ENCODE results near the gene SPATA31E1. TPM values are rescaled to one million over a fixed set of nuclear protein-coding genes. Genes with fewer than 3 reads are reported as not detected.
"Not testable (repeated sequence)": the region's sequence is repeated elsewhere in the genome, so short reads cannot be mapped to it uniquely, and the experiment has no call there.

SPATA31E1 gene
- total RNA-seq, 1 donor from 2014 or later, result not detected

DNA sequence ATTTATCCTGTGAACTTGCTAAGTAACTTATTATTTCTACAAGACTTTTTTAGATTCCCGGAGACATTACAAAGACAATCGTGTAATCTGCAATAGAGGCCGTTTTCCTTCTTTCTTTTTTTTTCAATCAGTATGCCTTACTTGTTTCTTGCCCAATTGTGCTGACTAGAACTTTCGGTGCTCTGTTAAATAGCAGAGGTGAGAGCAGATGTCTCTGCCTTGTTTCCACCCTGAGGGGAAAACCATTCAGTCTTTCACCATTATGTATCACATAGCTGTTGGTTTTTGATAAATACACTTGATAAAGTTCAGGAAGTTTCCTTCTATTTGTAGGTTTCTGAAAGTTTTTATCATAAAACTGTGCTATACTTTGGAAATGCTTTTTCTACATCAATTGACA, 10.3 kb downstream of the SPATA31E1 start:
- Histone ChIP-seq H3K27ac (no peak overlapping the region), H3K9me3 (no peaks in the 10 kb centered on the region), H3K4me1 (no peaks in the 10 kb centered on the region), H3K4me3 (no peak overlapping the region), H3K36me3 (no peaks in the 10 kb centered on the region), H3K27me3 (no peaks in the 10 kb centered on the region)
- no peak for TF ChIP-seq POLR2A (IDR thresholded peaks at IDR 0.05)
- DNase-seq (ENCODE audit: extremely low spot score in 2 of 2), result no peak
- intact Hi-C loops (cut with DNase I), result no loop called here

DNA sequence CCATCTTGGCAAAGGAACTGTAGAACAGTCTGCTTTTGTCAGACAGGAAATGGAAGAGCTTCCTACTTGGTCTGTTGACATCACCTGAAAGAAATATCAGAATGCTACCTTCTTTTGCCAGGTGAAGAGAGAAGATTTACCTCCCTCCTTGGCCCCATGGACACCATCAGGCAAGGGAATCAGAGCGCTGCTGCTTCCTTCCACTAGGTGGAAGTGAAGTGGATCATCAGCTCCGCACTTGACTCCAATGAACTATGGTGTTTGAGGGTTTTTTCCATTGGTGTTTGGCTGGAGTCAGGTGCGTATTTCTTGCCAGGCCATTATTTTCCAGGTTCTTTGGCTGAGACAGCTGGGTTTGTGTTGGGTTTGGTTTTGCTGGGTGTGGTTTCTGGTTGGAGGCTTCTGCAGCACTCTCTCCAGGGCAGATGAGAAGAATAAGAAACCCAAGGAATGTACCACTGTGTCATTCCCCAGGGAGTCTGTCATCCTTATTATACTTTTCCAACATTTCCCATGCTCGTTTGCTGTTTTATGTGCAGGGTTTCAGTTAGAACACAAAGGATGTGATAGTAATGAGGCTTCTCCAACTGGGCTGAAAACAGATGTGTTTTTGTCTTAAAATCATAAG, 12.4 kb downstream of the SPATA31E1 start:
- Histone ChIP-seq H3K36me3 (no peaks in the 10 kb centered on the region), H3K27ac (no peak overlapping the region), H3K9me3 (no peaks in the 10 kb centered on the region), H3K27me3 (no peaks in the 10 kb centered on the region), H3K4me3 (no peak overlapping the region), H3K4me1 (no peaks in the 10 kb centered on the region)
- DNase-seq (ENCODE audit: extremely low spot score in 2 of 2), result peak in 1 of 2 donors; percentile 79
- no peak for TF ChIP-seq POLR2A (IDR thresholded peaks at IDR 0.05)
- TF ChIP-seq POLR2AphosphoS5 (IDR thresholded peaks at IDR 0.05; ENCODE audit: insufficient read depth in 1 of 2, low read depth in 1 of 2), result no peak
- TF ChIP-seq, protein P1, sequence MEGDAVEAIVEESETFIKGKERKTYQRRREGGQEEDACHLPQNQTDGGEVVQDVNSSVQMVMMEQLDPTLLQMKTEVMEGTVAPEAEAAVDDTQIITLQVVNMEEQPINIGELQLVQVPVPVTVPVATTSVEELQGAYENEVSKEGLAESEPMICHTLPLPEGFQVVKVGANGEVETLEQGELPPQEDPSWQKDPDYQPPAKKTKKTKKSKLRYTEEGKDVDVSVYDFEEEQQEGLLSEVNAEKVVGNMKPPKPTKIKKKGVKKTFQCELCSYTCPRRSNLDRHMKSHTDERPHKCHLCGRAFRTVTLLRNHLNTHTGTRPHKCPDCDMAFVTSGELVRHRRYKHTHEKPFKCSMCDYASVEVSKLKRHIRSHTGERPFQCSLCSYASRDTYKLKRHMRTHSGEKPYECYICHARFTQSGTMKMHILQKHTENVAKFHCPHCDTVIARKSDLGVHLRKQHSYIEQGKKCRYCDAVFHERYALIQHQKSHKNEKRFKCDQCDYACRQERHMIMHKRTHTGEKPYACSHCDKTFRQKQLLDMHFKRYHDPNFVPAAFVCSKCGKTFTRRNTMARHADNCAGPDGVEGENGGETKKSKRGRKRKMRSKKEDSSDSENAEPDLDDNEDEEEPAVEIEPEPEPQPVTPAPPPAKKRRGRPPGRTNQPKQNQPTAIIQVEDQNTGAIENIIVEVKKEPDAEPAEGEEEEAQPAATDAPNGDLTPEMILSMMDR (IDR thresholded peaks at IDR 0.05), result no peak
- intact Hi-C loops (cut with DNase I), result no loop called here

DNA sequence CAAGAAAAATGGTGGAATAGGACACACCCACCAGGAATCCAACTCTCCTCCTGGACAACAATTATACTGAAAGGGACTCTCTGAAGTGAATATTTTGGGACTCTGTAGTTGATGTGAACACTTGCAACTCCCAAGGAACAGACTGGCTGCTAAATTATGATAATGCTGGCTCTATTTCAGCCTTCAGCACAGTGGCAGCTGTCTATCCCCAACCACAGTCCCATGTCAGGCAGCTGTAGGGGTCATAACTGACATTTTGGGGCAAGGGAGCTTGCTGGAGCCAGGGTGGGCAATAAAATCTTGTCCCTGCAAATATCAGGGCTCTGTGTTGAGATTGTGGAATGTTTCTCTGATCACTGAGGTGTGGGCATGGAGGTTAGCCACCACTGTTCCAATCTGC, 14.2 kb downstream of the SPATA31E1 start:
- TF ChIP-seq POLR2AphosphoS5 (IDR thresholded peaks at IDR 0.05; ENCODE audit: insufficient read depth in 1 of 2, low read depth in 1 of 2) (no peak), POLR2A (IDR thresholded peaks at IDR 0.05) (no peak)
- TF ChIP-seq, protein P1 (IDR thresholded peaks at IDR 0.05), result no peak
- H3K36me3 ChIP-seq, result no peaks in the 10 kb centered on the region
- H3K27me3 ChIP-seq, result no peaks in the 10 kb centered on the region
- intact Hi-C loops (cut with DNase I), result no loop called here
- no peak for DNase-seq (ENCODE audit: extremely low spot score in 2 of 2)
- H3K4me3 ChIP-seq, result no peak overlapping the region
- no peaks in the 10 kb centered on the region for H3K4me1 ChIP-seq
- no peaks in the 10 kb centered on the region for H3K9me3 ChIP-seq
- no peak overlapping the region for H3K27ac ChIP-seq

DNA sequence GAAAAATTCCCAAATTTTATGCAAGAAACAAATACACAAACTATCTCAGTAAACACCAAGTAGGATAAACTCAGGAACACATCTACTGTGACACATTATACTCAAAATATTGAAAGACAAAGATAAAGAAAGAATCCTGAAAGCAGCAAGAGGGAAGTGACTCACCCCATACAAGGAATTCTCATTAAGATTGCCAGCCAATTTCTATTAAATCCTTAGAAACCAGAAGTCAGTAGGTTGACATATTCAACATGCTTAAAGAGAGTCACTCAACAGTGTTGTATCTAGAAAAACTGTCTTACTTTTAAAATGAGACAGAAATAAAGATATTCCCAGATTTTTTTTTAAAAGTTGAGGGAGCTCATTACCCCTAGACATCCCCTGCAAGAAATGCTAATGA, 15.5 kb downstream of the SPATA31E1 start:
- Histone ChIP-seq H3K4me3 (no peak overlapping the region), H3K27ac (no peak overlapping the region), H3K4me1 (no peaks in the 10 kb centered on the region), H3K36me3 (no peaks in the 10 kb centered on the region), H3K27me3 (no peaks in the 10 kb centered on the region), H3K9me3 (peaks cover 4% of the 10 kb centered on the region)
- no peak for DNase-seq (ENCODE audit: extremely low spot score in 2 of 2)
- intact Hi-C loops (cut with DNase I), result no loop called here
- TF ChIP-seq, protein P1 (IDR thresholded peaks at IDR 0.05), result no peak
- TF ChIP-seq POLR2AphosphoS5 (IDR thresholded peaks at IDR 0.05; ENCODE audit: insufficient read depth in 1 of 2, low read depth in 1 of 2) (no peak), POLR2A (IDR thresholded peaks at IDR 0.05) (no peak)

DNA sequence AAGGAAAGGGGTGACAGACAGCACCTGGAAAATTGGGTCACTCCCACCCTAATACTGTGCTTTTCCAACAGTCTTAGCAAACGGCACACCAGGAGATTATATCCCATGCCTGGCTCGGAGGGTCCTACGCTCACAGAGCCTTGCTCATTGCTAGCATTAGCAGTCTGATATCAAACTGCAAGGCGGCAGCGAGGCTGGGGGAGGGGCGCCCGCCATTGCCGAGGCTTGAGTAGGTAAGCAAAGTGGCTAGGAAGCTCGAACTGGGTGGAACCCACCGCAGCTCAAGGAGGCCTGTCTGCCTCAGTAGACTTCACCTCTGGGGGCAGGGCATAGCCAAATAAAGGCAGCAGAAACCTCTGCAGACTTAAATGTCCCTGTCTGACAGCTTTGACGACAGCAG, 19.7 kb downstream of the SPATA31E1 start:
- H3K27ac ChIP-seq; H3K4me3 ChIP-seq; H3K9me3 ChIP-seq; H3K27me3 ChIP-seq; H3K36me3 ChIP-seq; intact Hi-C loops (cut with DNase I); DNase-seq (ENCODE audit: extremely low spot score in 2 of 2); H3K4me1 ChIP-seq: not testable (repeated sequence)

DNA sequence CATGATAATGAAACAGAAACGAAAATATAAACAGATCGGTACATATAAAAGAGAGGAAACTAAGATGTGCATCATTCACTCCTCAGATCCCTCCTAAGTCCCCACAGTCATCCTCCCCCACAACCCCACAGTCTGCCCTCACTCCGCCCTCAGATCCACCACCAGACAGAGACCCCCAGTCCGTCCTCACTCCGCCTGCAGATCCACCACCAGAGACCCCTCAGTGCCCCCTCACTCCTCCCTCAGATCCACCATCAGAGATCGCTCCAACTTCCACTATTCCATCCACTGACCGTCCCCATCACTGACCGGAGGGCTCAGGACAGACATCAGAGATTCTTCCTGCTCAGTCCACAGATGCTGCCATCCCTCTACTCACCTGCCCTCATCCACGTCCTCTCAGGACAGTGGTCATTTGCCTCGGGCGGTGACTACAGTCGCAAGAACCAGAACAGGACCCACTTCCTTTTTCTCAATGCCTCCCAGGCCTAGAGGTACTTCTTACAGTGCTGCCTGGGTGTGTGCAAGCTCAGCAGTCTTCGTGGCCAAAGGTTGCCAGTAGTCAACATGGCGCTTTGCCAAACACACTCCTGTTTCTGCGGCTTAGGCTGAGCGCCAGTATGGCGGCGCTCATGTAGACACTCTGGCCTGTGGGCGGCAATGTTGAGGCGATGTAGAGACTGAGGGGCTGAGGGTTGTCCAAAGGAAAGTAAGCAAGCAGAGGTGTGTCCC, 26.8 kb downstream of the SPATA31E1 start:
- no peak for TF ChIP-seq POLR2A (IDR thresholded peaks at IDR 0.05)
- TF ChIP-seq, protein P1 (IDR thresholded peaks at IDR 0.05), result no peak
- TF ChIP-seq POLR2AphosphoS5 (IDR thresholded peaks at IDR 0.05; ENCODE audit: insufficient read depth in 1 of 2, low read depth in 1 of 2), result no peak
- Histone ChIP-seq H3K27ac (no peak overlapping the region), H3K27me3 (no peaks in the 10 kb centered on the region), H3K4me3 (no peak overlapping the region), H3K36me3 (no peaks in the 10 kb centered on the region), H3K9me3 (no peaks in the 10 kb centered on the region), H3K4me1 (no peaks in the 10 kb centered on the region)
- intact Hi-C loops (cut with DNase I), result no loop called here
- DNase-seq (ENCODE audit: extremely low spot score in 2 of 2), result peak; percentile 62 to 91
